SK-N-MC (cell line): ENCODE measurements around the gene ELMO1.

ENCODE experiments used
- DNase-seq: peaks from one replicate; pipeline ENCODE4 v3.0.0-alpha.2; 2011; ENCODE audit warnings: low read depth, low spot score
- H3K27ac ChIP-seq: fragments of 200-600 bp; sonication (generic); 2 replicates; pipeline ENCODE4 v1.5.1; 2016; ENCODE audit warnings: mixed run types
- H3K36me3 ChIP-seq: fragments of 200-600 bp; sonication (generic); 2 replicates; pipeline ENCODE4 v1.6.1; 2017; ENCODE audit warnings: antibody characterized with exemption, low read length, mixed read lengths; ENCODE audit not compliant: insufficient read depth
- H3K4me3 ChIP-seq: fragments of 200-600 bp; sonication (generic); 2 replicates; pipeline ENCODE4 v1.5.1; 2016
- H3K9ac ChIP-seq: fragments of 200-600 bp; sonication (generic); 2 replicates; pipeline ENCODE4 v1.8.0; 2017; ENCODE audit warnings: mixed run types, mixed read lengths; ENCODE audit not compliant: insufficient read length
- H3K9me3 ChIP-seq: fragments of 200-600 bp; sonication (generic); 2 replicates; pipeline ENCODE4 v1.6.1; 2017; ENCODE audit warnings: low read depth, mild to moderate bottlenecking, antibody characterized with exemption, low read length, moderate library complexity, mixed read lengths
- EZH2 ChIP-seq: fragments of 200-600 bp; sonication (generic); IDR thresholded peaks from one replicate; pipeline ENCODE4 v1.6.1; 2017; ENCODE audit warnings: antibody characterized with exemption
- FOXP2 ChIP-seq: optimal IDR thresholded peaks from 2 replicates; pipeline ENCODE3; 2011; ENCODE audit warnings: mild to moderate bottlenecking, moderate library complexity; ENCODE audit not compliant: insufficient read depth; ENCODE audit errors: extremely low read length, control extremely low read depth
- POLR2AphosphoS5 ChIP-seq: IDR thresholded peaks from 2 replicates; pipeline ENCODE4 v1.6.1; 2012; ENCODE audit warnings: mild to moderate bottlenecking, low read depth, low read length, borderline replicate concordance

The ELMO1 gene

GRCh38 chr7:36821617-36822016 is 627.0 kb downstream of the ELMO1 start:
- Histone ChIP-seq H3K4me3 (no peak overlapping the region), H3K27ac (no peak overlapping the region), H3K9ac (no peak overlapping the region), H3K9me3 (no peaks in the 10 kb centered on the region), H3K36me3 (no peaks in the 10 kb centered on the region)
- no peak for TF ChIP-seq FOXP2
- TF ChIP-seq EZH2, result no peak
- TF ChIP-seq POLR2AphosphoS5, result no peak
- DNase-seq, result no peak

DNA sequence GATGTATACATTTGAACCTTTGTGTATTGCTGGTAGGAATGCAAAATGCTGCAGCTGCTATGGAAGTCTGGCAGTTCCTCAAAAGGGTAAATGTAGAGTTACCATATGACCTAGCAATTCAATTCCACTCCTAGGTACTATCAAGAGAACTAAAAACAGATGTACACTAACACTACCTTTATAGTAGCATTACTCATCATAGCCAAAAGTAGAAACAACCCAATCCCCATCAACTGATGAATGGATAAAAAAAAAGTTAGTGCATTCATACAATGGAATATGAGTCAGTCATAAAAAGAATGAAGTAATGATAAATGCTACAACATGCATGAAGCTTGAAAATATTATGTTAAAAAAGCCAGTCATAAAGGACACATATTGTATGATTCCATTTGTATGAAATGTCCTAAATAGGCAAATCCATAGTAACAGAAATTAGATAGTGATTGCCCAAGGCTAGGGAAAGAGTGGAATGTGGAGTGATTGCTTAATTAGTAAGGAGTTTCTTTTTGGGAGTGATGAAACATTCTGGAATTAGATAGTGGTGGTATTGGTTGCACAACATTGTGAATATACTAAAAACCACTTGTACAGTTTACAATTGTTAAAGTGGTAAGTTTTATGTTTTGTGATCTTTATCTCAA is 628.0 kb downstream of the ELMO1 start:
- TF ChIP-seq EZH2, result no peak
- TF ChIP-seq FOXP2, result no peak
- TF ChIP-seq POLR2AphosphoS5, result no peak

GRCh38 chr7:36819639-36820038 is 629.0 kb downstream of the ELMO1 start:
- TF ChIP-seq POLR2AphosphoS5 (no peak), FOXP2 (no peak), EZH2 (no peak)
- Histone ChIP-seq H3K9ac (no peak overlapping the region), H3K36me3 (no peaks in the 10 kb centered on the region), H3K4me3 (no peak overlapping the region), H3K9me3 (no peaks in the 10 kb centered on the region), H3K27ac (no peak overlapping the region)
- no peak for DNase-seq

More for the DNA sequence above, 628.0 kb downstream of the ELMO1 start:
- DNase-seq, result no peak
- Histone ChIP-seq H3K9me3 (no peaks in the 10 kb centered on the region), H3K27ac (no peak overlapping the region), H3K4me3 (no peak overlapping the region), H3K9ac (no peak overlapping the region), H3K36me3 (no peaks in the 10 kb centered on the region)

DNA sequence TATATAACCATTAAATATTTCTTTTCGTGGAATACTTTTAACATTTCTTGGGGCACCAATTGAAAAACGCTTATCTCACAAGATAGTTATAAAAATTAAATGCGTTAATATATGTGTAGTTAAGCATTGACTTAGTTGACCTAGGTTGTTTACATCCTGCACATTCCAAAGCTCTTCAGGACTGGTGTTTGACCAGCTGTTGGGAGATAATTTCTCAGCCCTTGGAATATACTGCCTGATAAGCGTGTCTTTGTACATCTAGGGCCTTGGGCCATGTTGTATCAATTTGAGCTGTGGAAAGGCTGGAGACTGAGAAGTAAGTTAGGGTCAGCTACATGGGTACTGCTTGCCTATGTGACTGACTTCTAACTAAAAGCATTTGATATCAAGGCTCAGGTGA is 634.4 kb downstream of the ELMO1 start:
- no peak overlapping the region for H3K4me3 ChIP-seq
- no peak overlapping the region for H3K27ac ChIP-seq
- no peak overlapping the region for H3K9ac ChIP-seq
- DNase-seq, result no peak
- TF ChIP-seq FOXP2, result no peak
- TF ChIP-seq POLR2AphosphoS5, result no peak
- TF ChIP-seq EZH2, result no peak
- no peaks in the 10 kb centered on the region for H3K36me3 ChIP-seq
- no peaks in the 10 kb centered on the region for H3K9me3 ChIP-seq

DNA sequence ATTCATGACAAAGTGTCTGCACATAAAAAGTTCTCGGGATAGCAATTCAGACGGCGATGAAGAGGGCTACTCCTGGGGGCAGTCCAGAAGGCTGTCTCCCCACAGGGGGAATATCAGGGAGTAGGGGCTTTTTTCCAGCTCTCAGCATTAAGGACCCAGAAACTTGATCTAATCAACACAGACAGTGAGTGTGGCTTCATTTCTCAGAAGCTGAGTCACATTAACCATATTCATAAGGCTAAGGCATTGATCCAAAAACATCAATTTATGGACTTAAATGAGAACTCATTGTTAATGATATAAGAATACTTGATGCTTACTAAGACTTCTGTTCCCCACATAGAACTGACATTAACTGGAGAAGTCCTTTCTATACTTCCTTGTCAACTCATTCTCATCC is 636.9 kb downstream of the ELMO1 start:
- Histone ChIP-seq H3K9me3 (no peaks in the 10 kb centered on the region), H3K9ac (no peak overlapping the region), H3K27ac (no peak overlapping the region), H3K36me3 (no peaks in the 10 kb centered on the region), H3K4me3 (no peak overlapping the region)
- no peak for DNase-seq
- no peak for TF ChIP-seq FOXP2
- no peak for TF ChIP-seq EZH2
- TF ChIP-seq POLR2AphosphoS5, result no peak

- no peaks in the 10 kb centered on the region for H3K9me3 ChIP-seq
- no peak overlapping the region for H3K4me3 ChIP-seq
- no peaks in the 10 kb centered on the region for H3K36me3 ChIP-seq
- no peak for TF ChIP-seq FOXP2
- TF ChIP-seq POLR2AphosphoS5, result no peak
- no peak for TF ChIP-seq EZH2
- no peak overlapping the region for H3K27ac ChIP-seq
- H3K9ac ChIP-seq, result no peak overlapping the region
- no peak for DNase-seq
Observed at GRCh38 chr7:36810489-36810888, 638.2 kb downstream of the ELMO1 start.

DNA sequence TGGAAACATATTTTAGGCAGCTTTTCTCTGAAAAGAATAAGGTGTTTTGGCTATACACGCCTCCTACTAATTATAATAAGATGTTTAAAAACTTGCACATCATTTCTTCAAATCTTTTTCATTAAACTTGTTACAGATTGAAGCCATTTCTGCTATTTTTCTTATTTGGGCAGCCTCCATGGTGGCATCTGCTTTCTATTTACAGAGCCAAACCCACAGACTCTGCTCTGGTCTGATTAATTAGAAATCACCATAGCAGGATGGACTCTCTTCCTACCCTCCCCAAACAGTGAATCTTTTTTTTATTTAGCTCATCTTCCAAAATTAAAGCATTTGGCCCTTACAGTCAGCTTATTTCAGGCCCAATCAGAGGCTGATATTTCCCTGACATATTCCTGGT is 638.6 kb downstream of the ELMO1 start:
- no peak overlapping the region for H3K27ac ChIP-seq
- no peak overlapping the region for H3K4me3 ChIP-seq
- no peak for TF ChIP-seq FOXP2
- no peak for TF ChIP-seq EZH2
- TF ChIP-seq POLR2AphosphoS5, result no peak
- no peak overlapping the region for H3K9ac ChIP-seq
- DNase-seq, result no peak
- no peaks in the 10 kb centered on the region for H3K9me3 ChIP-seq
- no peaks in the 10 kb centered on the region for H3K36me3 ChIP-seq

DNA sequence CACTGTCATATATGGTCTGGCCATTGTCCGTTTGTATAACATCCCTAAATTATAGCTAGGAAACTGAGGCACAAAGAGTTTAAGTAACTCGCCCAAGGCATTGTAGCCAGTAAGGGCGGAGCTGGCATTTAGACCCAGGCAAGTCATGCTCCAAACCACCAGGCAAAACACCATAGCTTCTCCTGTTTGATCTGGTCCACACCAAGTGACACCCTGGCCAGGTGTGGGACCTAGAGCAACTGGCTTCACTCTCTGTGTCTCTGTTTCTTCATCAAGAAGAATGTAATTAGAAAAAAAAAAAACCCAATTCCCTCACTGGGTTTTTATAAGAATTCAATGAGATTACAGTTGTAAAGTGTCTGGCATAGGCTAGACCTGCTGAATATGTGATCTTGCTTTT is 639.2 kb downstream of the ELMO1 start:
- Histone ChIP-seq H3K36me3 (no peaks in the 10 kb centered on the region), H3K9me3 (no peaks in the 10 kb centered on the region), H3K4me3 (no peak overlapping the region), H3K9ac (no peak overlapping the region), H3K27ac (no peak overlapping the region)
- TF ChIP-seq EZH2 (no peak), POLR2AphosphoS5 (no peak), FOXP2 (no peak)
- DNase-seq, result no peak

DNA sequence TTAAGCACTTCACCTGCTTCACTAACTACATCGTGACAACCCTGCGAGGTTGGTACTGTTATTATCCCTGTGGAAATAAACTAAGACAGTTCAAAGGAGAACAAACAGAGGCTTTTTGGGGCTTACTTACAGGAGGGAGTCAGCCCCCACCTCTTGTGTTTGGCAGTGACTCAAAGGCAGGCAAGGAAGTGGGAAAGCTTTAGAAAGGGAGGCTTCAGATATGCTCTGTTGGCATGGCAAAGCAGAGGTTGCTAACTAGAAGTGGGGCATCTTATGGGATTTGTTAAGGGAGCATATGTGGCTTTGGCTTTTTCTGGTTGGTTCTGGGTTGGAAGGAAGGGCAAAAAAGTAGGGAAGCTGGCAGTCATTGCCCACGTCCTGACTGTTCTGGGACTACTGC is 639.6 kb downstream of the ELMO1 start:
- H3K4me3 ChIP-seq, result no peak overlapping the region
- TF ChIP-seq POLR2AphosphoS5 (no peak), FOXP2 (no peak), EZH2 (no peak)
- H3K9ac ChIP-seq, result no peak overlapping the region
- H3K9me3 ChIP-seq, result no peaks in the 10 kb centered on the region
- DNase-seq, result no peak
- H3K27ac ChIP-seq, result no peak overlapping the region
- H3K36me3 ChIP-seq, result no peaks in the 10 kb centered on the region
